HCT116 (cell line): ENCODE results near the gene KPNA3. TPM values are rescaled to one million over a fixed set of nuclear protein-coding genes. Genes with fewer than 3 reads are reported as not detected.

ENCODE experiments used
- ATAC-seq: fragments of 200-7000 bp; cut with Tn5 transposase; 2 replicates; pipeline ENCODE4 v1.9.1; 2020; ENCODE audit warnings: mild to moderate bottlenecking, moderate library complexity
- BruUV-seq: library from RNA; stranded (reverse); fragments of 400-500 nt; replicated peaks from 2 replicates; lab custom pipeline; 2021; lab: Mats Ljungman, UMichigan
- CTCF ChIA-PET: fragments of 300-600 bp; sonication (Branson Sonifier 250); formaldehyde crosslinking; loops from one replicate; lab custom pipeline; 2021; ENCODE audit warnings: antibody characterized with exemption; lab: Charles Lee
- POLR2A ChIA-PET: fragments of 300-600, 350-600 bp; sonication (Branson Sonifier 250); formaldehyde crosslinking; loops from one replicate; lab custom pipeline; 2021; ENCODE audit warnings: antibody characterized with exemption; lab: Charles Lee
- RAD21 ChIA-PET, 2 experiments: fragments of 300-600 bp; sonication (Branson Sonifier 250); formaldehyde crosslinking; loops; one replicate each; lab custom pipeline; 2023; ENCODE audit warnings: low total read pairs in 2 of 2; ENCODE audit not compliant: uncharacterized antibody in 2 of 2, unreplicated experiment in 2 of 2, low non-redundant PET in 1 of 2; lab: Charles Lee
- DNase-seq: peaks from one replicate; pipeline ENCODE4 v3.0.0-alpha.2; 2010; ENCODE audit warnings: low read depth, low spot score
- H2AFZ ChIP-seq: fragments of 200-600 bp; shearing (Covaris generic), sonication (generic); 2 replicates; pipeline ENCODE4 v1.6.1; 2017; ENCODE audit warnings: low read depth, mixed run types, mixed read lengths, antibody characterized with exemption, low read length; ENCODE audit not compliant: poor library complexity, severe bottlenecking
- H3K27ac ChIP-seq: 2 replicates; pipeline ENCODE4 v1.5.1; 2012; ENCODE audit warnings: low read depth, low read length
- H3K27me3 ChIP-seq: fragments of 200-600 bp; sonication (generic); 2 replicates; pipeline ENCODE4 v1.6.1; 2016; ENCODE audit warnings: mixed run types, low read length, mixed read lengths; ENCODE audit not compliant: insufficient read depth
- H3K36me3 ChIP-seq, 2 experiments: fragments of 200-500 bp in 1 of 2; fragments of 200-600 bp in 1 of 2; sonication (Bioruptor generic) in 1 of 2; sonication (generic) in 1 of 2; 2 replicates each; pipeline versions ENCODE4 v1.5.1 to v1.6.1; 2014 to 2016; ENCODE audit warnings: low read length in 2 of 2, inconsistent platforms in 1 of 2, mixed read lengths in 1 of 2, mixed run types in 1 of 2; ENCODE audit not compliant: insufficient read depth in 2 of 2, control insufficient read depth in 1 of 2
- H3K4me1 ChIP-seq, 2 experiments: fragments of 200-600 bp in 1 of 2; sonication (generic) in 1 of 2; 2 replicates each; pipeline versions ENCODE4 v1.5.1 to v1.6.1; 2012 to 2017; ENCODE audit warnings: low read length in 2 of 2, inconsistent platforms in 1 of 2, mild to moderate bottlenecking in 1 of 2, mixed read lengths in 1 of 2, mixed run types in 1 of 2, moderate library complexity in 1 of 2; ENCODE audit not compliant: insufficient read depth in 2 of 2, control insufficient read depth in 1 of 2
- H3K4me2 ChIP-seq: fragments of 200-600 bp; sonication (generic); 2 replicates; pipeline ENCODE4 v1.6.1; 2017; ENCODE audit warnings: mixed run types, low read length, mixed read lengths
- H3K4me3 ChIP-seq, 2 experiments: fragments of 200-600 bp in 1 of 2; sonication (generic) in 1 of 2; replicated peaks in 1 of 2; 2 replicates each; pipeline ENCODE4 v1.5.1; 2011 to 2016; ENCODE audit warnings: low read length in 2 of 2, control low read depth in 1 of 2, low read depth in 1 of 2, mild to moderate bottlenecking in 1 of 2, mixed read lengths in 1 of 2, mixed run types in 1 of 2
- H3K79me2 ChIP-seq: fragments of 200-600 bp; sonication (generic); 2 replicates; pipeline ENCODE4 v1.6.1; 2017; ENCODE audit warnings: mild to moderate bottlenecking, mixed run types, low read length, moderate library complexity, mixed read lengths; ENCODE audit not compliant: insufficient read depth
- H3K9ac ChIP-seq: fragments of 200-600 bp; sonication (generic); 2 replicates; pipeline ENCODE4 v1.6.1; 2016; ENCODE audit warnings: low read length, mixed read lengths
- H3K9me2 ChIP-seq: fragments of 200-600 bp; sonication (generic), shearing (Covaris generic); 2 replicates; pipeline ENCODE4 v1.6.1; 2017; ENCODE audit warnings: mixed run types, mild to moderate bottlenecking, moderate library complexity; ENCODE audit not compliant: insufficient read depth
- H3K9me3 ChIP-seq, 2 experiments: fragments of 200-500 bp in 1 of 2; fragments of 200-600 bp in 1 of 2; sonication (Bioruptor generic) in 1 of 2; sonication (generic) in 1 of 2; 2 replicates each; pipeline ENCODE4 v1.6.1; 2014 to 2017; ENCODE audit warnings: low read length in 2 of 2, mixed read lengths in 2 of 2, inconsistent platforms in 1 of 2, low read depth in 1 of 2, mild to moderate bottlenecking in 1 of 2, mixed run types in 1 of 2, moderate library complexity in 1 of 2; ENCODE audit not compliant: control insufficient read depth in 1 of 2, insufficient read depth in 1 of 2
- H4K20me1 ChIP-seq: fragments of 200-600 bp; sonication (generic), shearing (Covaris generic); 2 replicates; pipeline ENCODE4 v1.6.1; 2017; ENCODE audit warnings: mixed run types, mild to moderate bottlenecking, moderate library complexity; ENCODE audit not compliant: insufficient read depth
- ATF3 ChIP-seq: IDR thresholded peaks from 2 replicates; pipeline ENCODE4 v1.6.1; 2012
- CTCF ChIP-seq, 3 experiments: fragments of 200-600 bp in 1 of 3; sonication (generic) in 1 of 3; IDR thresholded peaks in 2 of 3; conservative IDR thresholded peaks in 1 of 3; 2 replicates each; pipeline ENCODE4 v1.5.1; 2012 to 2017; ENCODE audit warnings: low read depth in 2 of 3, low read length in 2 of 3, antibody characterized with exemption in 1 of 3, borderline replicate concordance in 1 of 3, control low read depth in 1 of 3, mild to moderate bottlenecking in 1 of 3, mixed read lengths in 1 of 3, mixed run types in 1 of 3, moderate library complexity in 1 of 3; ENCODE audit not compliant: insufficient read depth in 1 of 3
- EGR1 ChIP-seq: IDR thresholded peaks from 2 replicates; pipeline ENCODE4 v1.6.1; 2012; ENCODE audit warnings: low read depth
- ELF1 ChIP-seq: IDR thresholded peaks from 2 replicates; pipeline ENCODE4 v1.6.1; 2012; ENCODE audit warnings: low read depth, borderline replicate concordance
- EZH2 ChIP-seq: fragments of 200-600 bp; sonication (generic); IDR thresholded peaks from 2 replicates; pipeline ENCODE4 v1.6.1; 2017; ENCODE audit warnings: antibody characterized with exemption, mixed run types
- JUND ChIP-seq: IDR thresholded peaks from 2 replicates; pipeline ENCODE4 v1.6.1; 2012
- POLR2A ChIP-seq: IDR thresholded peaks from 2 replicates; pipeline ENCODE4 v1.7.0; 2011; ENCODE audit warnings: borderline replicate concordance; ENCODE audit not compliant: insufficient read depth, insufficient read length; ENCODE audit errors: extremely low read depth
- RAD21 ChIP-seq: IDR thresholded peaks from 2 replicates; pipeline ENCODE4 v1.6.1; 2012; ENCODE audit warnings: low read depth, mild to moderate bottlenecking
- SIN3A ChIP-seq: IDR thresholded peaks from 2 replicates; pipeline ENCODE4 v1.6.1; 2012; ENCODE audit warnings: low read depth
- SP1 ChIP-seq: IDR thresholded peaks from 2 replicates; pipeline ENCODE4 v1.6.1; 2012; ENCODE audit warnings: low read depth
- SRF ChIP-seq: IDR thresholded peaks from 2 replicates; pipeline ENCODE4 v1.6.1; 2012; ENCODE audit warnings: low read depth
- YY1 ChIP-seq: IDR thresholded peaks from 2 replicates; pipeline ENCODE4 v1.6.1; 2011; ENCODE audit warnings: low read length, low read depth, moderate library complexity, mild to moderate bottlenecking; ENCODE audit not compliant: insufficient replicate concordance; ENCODE audit errors: extremely low read depth
- ZFX ChIP-seq: fragments of 450-650 bp; IDR thresholded peaks from 2 replicates; pipeline ENCODE4 v1.6.1; 2017
- ZNF274 ChIP-seq: fragments of 200-500 bp; sonication (Bioruptor generic); IDR thresholded peaks from 2 replicates; pipeline ENCODE4 v1.6.1; 2014; ENCODE audit warnings: mild to moderate bottlenecking, low read depth, low read length, inconsistent platforms
- intact Hi-C: fragments of 100-400 bp; cut with micrococcal nuclease; formaldehyde crosslinking; loops from 2 replicates; pipeline ENCODE4 v1.10.0; 2022
- total RNA-seq: library from RNA; stranded (reverse); gene quantifications from one replicate; pipeline ENCODE4 v1.2.1, GENCODE V29; 2021; ENCODE audit not compliant: unreplicated experiment
- TF ChIP-seq, protein P1 (sequence below): IDR thresholded peaks from 2 replicates; pipeline ENCODE4 v1.6.1; 2012; ENCODE audit warnings: low read depth

Gene KPNA3
- total RNA-seq, 1 experiment from 2014 or later: 45.0 TPM

- H4K20me1 ChIP-seq: no peaks in the 10 kb centered on the region
- POLR2A ChIA-PET: no interaction called here
- TF ChIP-seq RAD21 (no peak), SP1 (no peak), EGR1 (no peak), ATF3 (no peak), ZFX (no peak), SRF (no peak)
- TF ChIP-seq, all 23 proteins: peak for 0
- BruUV-seq: no TSS peak
- no peak overlapping the region for H3K9ac ChIP-seq
- ChIA-PET RAD21 (no interaction called here), CTCF (no interaction called here)
- no peaks in the 10 kb centered on the region for H3K9me3 ChIP-seq
- no peak overlapping the region for H2AFZ ChIP-seq
- no peak overlapping the region for H3K4me3 ChIP-seq
- no peaks in the 10 kb centered on the region for H3K27me3 ChIP-seq
- intact Hi-C loops: no loop called here
- no peaks in the 10 kb centered on the region for H3K36me3 ChIP-seq
- no peaks in the 10 kb centered on the region for H3K79me2 ChIP-seq
- no peaks in the 10 kb centered on the region for H3K9me2 ChIP-seq
- ATAC-seq: no peak
- H3K27ac ChIP-seq: no peak overlapping the region
- no peak overlapping the region for H3K4me2 ChIP-seq
- H3K4me1 ChIP-seq: no peaks in the 10 kb centered on the region
- DNase-seq: no peak
These were observed 22.2 kb upstream of the KPNA3 start for GRCh38 chr13:49814551-49815270.

DNA sequence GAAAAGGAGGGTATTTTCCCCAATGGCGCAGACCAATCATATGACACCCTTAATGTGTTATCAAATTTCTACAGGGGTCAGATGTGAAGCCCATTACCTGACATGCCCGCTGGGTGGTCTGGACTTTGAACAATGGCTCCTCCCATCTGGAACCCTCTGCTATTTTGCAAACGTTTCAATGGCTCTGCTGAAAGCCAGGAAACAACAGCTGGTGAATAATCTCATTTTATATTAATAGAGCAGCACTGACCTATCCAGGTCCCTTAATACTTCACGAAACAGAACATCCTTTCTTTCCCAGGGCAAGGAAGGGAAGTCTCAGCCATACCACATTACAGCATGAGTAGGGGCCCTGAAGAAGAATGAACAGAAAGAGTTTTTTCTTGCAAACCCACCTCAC, 20.3 kb upstream of the KPNA3 start:
- DNase-seq (no peak), ATAC-seq (no peak)
- no TSS peak for BruUV-seq
- Histone ChIP-seq H3K27ac (no peak overlapping the region), H3K4me2 (no peak overlapping the region), H3K9me3 (no peaks in the 10 kb centered on the region), H3K27me3 (peaks cover 4% of the 10 kb centered on the region; the same call in 1 of the 2 replicates), H4K20me1 (no peaks in the 10 kb centered on the region), H3K9me2 (no peaks in the 10 kb centered on the region), H2AFZ (no peak overlapping the region), H3K4me3 (no peak overlapping the region), H3K79me2 (no peaks in the 10 kb centered on the region), H3K4me1 (no peaks in the 10 kb centered on the region), H3K36me3 (no peaks in the 10 kb centered on the region), H3K9ac (no peak overlapping the region)
- RAD21 ChIA-PET: no interaction called here
- intact Hi-C loops: no loop called here
- CTCF ChIA-PET: no interaction called here
- POLR2A ChIA-PET: no interaction called here
- no peak for TF ChIP-seq POLR2A
- no peak for TF ChIP-seq CTCF (IDR thresholded peaks at IDR 0.05 in 2 of 3, conservative IDR thresholded peaks at IDR 0.05 in 1 of 3; ENCODE audit: borderline replicate concordance in 1 of 3, insufficient read depth in 1 of 3, low read depth in 2 of 3, low read length in 2 of 3)
- TF ChIP-seq, protein P1, sequence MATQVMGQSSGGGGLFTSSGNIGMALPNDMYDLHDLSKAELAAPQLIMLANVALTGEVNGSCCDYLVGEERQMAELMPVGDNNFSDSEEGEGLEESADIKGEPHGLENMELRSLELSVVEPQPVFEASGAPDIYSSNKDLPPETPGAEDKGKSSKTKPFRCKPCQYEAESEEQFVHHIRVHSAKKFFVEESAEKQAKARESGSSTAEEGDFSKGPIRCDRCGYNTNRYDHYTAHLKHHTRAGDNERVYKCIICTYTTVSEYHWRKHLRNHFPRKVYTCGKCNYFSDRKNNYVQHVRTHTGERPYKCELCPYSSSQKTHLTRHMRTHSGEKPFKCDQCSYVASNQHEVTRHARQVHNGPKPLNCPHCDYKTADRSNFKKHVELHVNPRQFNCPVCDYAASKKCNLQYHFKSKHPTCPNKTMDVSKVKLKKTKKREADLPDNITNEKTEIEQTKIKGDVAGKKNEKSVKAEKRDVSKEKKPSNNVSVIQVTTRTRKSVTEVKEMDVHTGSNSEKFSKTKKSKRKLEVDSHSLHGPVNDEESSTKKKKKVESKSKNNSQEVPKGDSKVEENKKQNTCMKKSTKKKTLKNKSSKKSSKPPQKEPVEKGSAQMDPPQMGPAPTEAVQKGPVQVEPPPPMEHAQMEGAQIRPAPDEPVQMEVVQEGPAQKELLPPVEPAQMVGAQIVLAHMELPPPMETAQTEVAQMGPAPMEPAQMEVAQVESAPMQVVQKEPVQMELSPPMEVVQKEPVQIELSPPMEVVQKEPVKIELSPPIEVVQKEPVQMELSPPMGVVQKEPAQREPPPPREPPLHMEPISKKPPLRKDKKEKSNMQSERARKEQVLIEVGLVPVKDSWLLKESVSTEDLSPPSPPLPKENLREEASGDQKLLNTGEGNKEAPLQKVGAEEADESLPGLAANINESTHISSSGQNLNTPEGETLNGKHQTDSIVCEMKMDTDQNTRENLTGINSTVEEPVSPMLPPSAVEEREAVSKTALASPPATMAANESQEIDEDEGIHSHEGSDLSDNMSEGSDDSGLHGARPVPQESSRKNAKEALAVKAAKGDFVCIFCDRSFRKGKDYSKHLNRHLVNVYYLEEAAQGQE: no peak
- TF ChIP-seq JUND: no peak
- no peak for TF ChIP-seq EZH2
- no peak for TF ChIP-seq ZNF274
- TF ChIP-seq EGR1: no peak
- TF ChIP-seq SIN3A: no peak
- TF ChIP-seq ELF1: no peak
- TF ChIP-seq YY1: no peak
- no peak for TF ChIP-seq SP1
- no peak for TF ChIP-seq ZFX
